ENCODE results near the gene SVOPL. TPM values are rescaled to one million over a fixed set of nuclear protein-coding genes. Genes with fewer than 3 reads are reported as not detected.

Gene SVOPL, protein sequence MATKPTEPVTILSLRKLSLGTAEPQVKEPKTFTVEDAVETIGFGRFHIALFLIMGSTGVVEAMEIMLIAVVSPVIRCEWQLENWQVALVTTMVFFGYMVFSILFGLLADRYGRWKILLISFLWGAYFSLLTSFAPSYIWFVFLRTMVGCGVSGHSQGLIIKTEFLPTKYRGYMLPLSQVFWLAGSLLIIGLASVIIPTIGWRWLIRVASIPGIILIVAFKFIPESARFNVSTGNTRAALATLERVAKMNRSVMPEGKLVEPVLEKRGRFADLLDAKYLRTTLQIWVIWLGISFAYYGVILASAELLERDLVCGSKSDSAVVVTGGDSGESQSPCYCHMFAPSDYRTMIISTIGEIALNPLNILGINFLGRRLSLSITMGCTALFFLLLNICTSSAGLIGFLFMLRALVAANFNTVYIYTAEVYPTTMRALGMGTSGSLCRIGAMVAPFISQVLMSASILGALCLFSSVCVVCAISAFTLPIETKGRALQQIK
- total RNA-seq = under 1 TPM in 1 of 7 donors, not detected in 6; 0.97 TPM
- under 1 TPM in 2 of 3 donors, not detected in 1; 0.13 to 0.17 TPM for polyA plus RNA-seq
- long read RNA-seq, donor 1, partial matches to known transcripts = 0 of 1 reads
- long read RNA-seq, donor 1, other reads (novel, unspliced or antisense) = 0 of 1 reads
- long read RNA-seq, donor 2 = 0 reads

DNA sequence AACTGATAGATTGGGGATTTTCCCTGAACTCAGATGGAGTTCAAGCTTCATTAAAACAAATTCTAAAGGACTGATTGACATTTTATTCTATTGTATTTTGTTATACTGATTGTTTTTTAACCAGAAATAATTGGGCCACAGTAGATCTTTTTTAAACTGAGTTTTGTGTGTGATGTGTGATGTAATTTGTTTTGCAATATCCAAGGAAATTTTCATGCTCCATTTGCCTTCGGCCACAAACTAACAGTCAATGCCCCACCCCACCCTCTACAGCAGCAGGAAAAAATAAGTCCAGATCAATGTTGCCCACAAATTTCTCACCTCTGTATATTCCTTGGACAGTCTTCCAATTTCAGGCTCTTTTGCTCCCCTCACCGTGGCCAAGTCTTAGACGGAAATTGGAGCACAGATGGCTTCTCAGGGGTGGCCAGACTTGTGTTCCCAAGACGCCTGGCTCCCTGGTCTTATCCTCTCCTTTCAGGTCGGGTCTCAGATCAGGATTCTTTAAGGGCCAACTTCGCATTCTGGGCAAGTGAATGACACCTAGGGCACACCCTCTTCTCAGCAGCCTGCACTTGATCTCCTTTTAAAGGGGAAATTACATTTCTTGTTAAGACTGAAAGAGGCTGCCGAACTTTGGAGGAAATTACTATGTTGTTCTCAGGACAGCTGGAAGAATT is at the start of gene SVOPL:
TSS of gene SVOPL (minus strand) at position 506 of the 680 bp plus-strand sequence. CDS start 22,317 bp downstream, outside the sequence.
- no peak for TF ChIP-seq POLR2AphosphoS5 (IDR thresholded peaks at IDR 0.05)
- TF ChIP-seq, protein P1, sequence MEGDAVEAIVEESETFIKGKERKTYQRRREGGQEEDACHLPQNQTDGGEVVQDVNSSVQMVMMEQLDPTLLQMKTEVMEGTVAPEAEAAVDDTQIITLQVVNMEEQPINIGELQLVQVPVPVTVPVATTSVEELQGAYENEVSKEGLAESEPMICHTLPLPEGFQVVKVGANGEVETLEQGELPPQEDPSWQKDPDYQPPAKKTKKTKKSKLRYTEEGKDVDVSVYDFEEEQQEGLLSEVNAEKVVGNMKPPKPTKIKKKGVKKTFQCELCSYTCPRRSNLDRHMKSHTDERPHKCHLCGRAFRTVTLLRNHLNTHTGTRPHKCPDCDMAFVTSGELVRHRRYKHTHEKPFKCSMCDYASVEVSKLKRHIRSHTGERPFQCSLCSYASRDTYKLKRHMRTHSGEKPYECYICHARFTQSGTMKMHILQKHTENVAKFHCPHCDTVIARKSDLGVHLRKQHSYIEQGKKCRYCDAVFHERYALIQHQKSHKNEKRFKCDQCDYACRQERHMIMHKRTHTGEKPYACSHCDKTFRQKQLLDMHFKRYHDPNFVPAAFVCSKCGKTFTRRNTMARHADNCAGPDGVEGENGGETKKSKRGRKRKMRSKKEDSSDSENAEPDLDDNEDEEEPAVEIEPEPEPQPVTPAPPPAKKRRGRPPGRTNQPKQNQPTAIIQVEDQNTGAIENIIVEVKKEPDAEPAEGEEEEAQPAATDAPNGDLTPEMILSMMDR (IDR thresholded peaks at IDR 0.05 in 8 of 11, conservative IDR thresholded peaks at IDR 0.05 in 3 of 11) = no peak
- 54 to 79% (median 60%) methylated on average over 7 of the region's 7 CpGs for WGBS, 5 donors

DNA sequence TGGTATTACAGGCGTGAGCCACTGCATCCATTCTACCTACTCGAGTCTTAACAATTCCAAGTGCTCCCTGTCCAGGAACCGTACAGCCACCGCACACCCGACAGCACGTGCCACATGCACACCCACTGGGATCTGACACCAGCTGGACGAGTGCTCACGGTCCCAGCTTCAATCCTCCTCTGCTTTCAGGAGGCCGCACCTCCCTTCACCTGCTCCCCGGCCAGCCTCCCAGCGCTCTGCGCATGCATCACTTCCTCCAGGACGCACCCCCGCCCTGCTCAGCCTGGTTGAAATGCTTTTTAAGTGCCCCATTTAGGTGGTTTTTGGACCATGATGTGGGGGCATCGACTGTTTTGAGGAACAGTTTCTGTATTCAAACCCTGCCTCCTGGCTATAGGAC is 49.3 kb upstream of the SVOPL start:
- intact Hi-C loops (cut with DNase I; ENCODE audit: low total_unique reads) = no loop called here
- peaks cover 0 to 11% (median 0%) of the 10 kb centered on the region in 7 donors for H3K27me3 ChIP-seq (replicated peaks in 1 of 7)
- no peak overlapping the region for H3K4me3 ChIP-seq
- WGBS, 5 donors = 92 to 97% (median 94%) methylated on average over 15 of the region's 15 CpGs
- peaks cover 4 to 16% (median 12%) of the 10 kb centered on the region in 6 donors for H3K4me1 ChIP-seq
- no peaks in the 10 kb centered on the region for H3K36me3 ChIP-seq
- no peaks in the 10 kb centered on the region for H3K9me3 ChIP-seq
- H3K27ac ChIP-seq = no peak overlapping the region
- TF ChIP-seq, protein P1 (IDR thresholded peaks at IDR 0.05 in 8 of 11, conservative IDR thresholded peaks at IDR 0.05 in 3 of 11) = no peak
- no peak for TF ChIP-seq POLR2A (IDR thresholded peaks at IDR 0.05)
- TF ChIP-seq POLR2AphosphoS5 (IDR thresholded peaks at IDR 0.05) = no peak
- DNase-seq = no peak

More for the DNA sequence above, at the start of gene SVOPL:
- H3K27ac ChIP-seq = no peak within 1 kb of the TSS
- no peaks in the 10 kb centered on the region for H3K9me3 ChIP-seq
- H3K4me3 ChIP-seq = no peak within 1 kb of the TSS
- intact Hi-C loops (cut with DNase I; ENCODE audit: low total_unique reads) = no loop called here
- no peaks in the 10 kb centered on the region for H3K36me3 ChIP-seq
- H3K27me3 ChIP-seq (replicated peaks in 1 of 7) = no peaks in the 10 kb centered on the region
- H3K4me1 ChIP-seq = no peaks in the 10 kb centered on the region
- no peak for DNase-seq

DNA sequence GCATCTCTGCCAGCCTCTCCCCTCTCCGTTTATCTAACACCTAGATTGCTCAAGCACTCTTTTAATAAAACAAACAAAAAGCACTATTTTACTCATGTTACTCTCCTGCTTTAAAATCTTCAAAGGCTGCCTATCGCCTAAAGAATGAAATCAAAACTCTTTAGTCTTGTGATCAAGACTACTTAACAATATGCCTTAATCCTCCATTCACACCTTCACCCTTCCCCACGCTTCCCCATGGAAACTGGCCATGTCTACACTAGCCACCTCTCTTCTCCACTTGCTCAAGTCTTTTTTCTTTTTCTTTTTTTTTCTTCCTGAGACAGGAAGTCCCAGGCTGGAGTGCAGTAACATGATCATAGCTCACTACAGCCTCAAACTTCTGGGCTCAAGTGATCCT is 48.8 kb upstream of the SVOPL start:
- Histone ChIP-seq H3K27ac (no peak overlapping the region), H3K9me3 (no peaks in the 10 kb centered on the region), H3K27me3 (replicated peaks in 1 of 7) (peaks cover 0 to 11% (median 0%) of the 10 kb centered on the region in 7 donors), H3K36me3 (no peaks in the 10 kb centered on the region), H3K4me3 (no peak overlapping the region), H3K4me1 (peaks cover 4 to 16% (median 12%) of the 10 kb centered on the region in 6 donors)
- intact Hi-C loops (cut with DNase I; ENCODE audit: low total_unique reads) = no loop called here
- no peak for DNase-seq
- 85 to 89% (median 85%) methylated on average over 3 of the region's 3 CpGs for WGBS, 5 donors
- no peak for TF ChIP-seq POLR2A (IDR thresholded peaks at IDR 0.05)

DNA sequence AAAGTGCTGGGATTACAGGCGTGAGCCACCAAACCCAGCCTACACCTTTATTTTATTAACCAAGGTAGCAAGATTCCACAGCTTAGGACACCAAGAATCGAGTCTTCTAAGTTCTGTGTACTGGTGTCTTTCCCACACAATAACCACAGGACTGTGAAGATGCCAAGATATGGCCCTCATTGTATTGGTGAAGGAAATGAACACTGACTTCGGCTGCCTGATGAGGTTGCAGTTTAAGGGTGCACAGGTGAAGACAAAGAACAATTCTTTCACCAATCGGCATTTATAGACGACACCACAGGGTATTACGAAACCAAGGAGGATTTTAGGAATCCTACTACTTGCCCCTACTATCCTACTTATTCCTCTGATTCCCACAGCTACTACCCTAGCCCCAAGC is 47.5 kb upstream of the SVOPL start:
- DNase-seq = no peak
- no peak overlapping the region for H3K27ac ChIP-seq
- WGBS, 5 donors = 71 to 89% (median 80%) methylated on average over 6 of the region's 6 CpGs
- H3K36me3 ChIP-seq = no peaks in the 10 kb centered on the region
- peaks cover 0 to 11% (median 0%) of the 10 kb centered on the region in 7 donors for H3K27me3 ChIP-seq (replicated peaks in 1 of 7)
- no peak overlapping the region for H3K4me3 ChIP-seq
- intact Hi-C loops (cut with DNase I; ENCODE audit: low total_unique reads) = no loop called here
- H3K4me1 ChIP-seq = peaks cover 4 to 16% (median 11%) of the 10 kb centered on the region in 6 donors
- TF ChIP-seq POLR2AphosphoS5 (IDR thresholded peaks at IDR 0.05) = no peak
- TF ChIP-seq, protein P1 (IDR thresholded peaks at IDR 0.05 in 8 of 11, conservative IDR thresholded peaks at IDR 0.05 in 3 of 11) = no peak
- no peak for TF ChIP-seq POLR2A (IDR thresholded peaks at IDR 0.05)
- no peaks in the 10 kb centered on the region for H3K9me3 ChIP-seq

Data from spleen (tissue), 13 donors.